Progenitor cell of endocrine pancreas (in vitro differentiated cells): ENCODE data around the gene NEB. TPM values are rescaled to one million over a fixed set of nuclear protein-coding genes. Genes with fewer than 3 reads are reported as not detected.

ENCODE experiments used
- DNase-seq: peaks from one replicate; pipeline ENCODE4 v3.0.0; 2021; ENCODE audit warnings: low spot score; ENCODE audit not compliant: unreplicated experiment
- H3K27ac Mint-ChIP-seq: 2 replicates; pipeline ENCODE4 v1.8.0; 2021; ENCODE audit warnings: mild to moderate bottlenecking, moderate library complexity, mixed read lengths
- H3K27me3 Mint-ChIP-seq: 2 replicates; pipeline ENCODE4 v1.8.0; 2021; ENCODE audit warnings: mixed read lengths
- H3K36me3 Mint-ChIP-seq: 2 replicates; pipeline ENCODE4 v1.8.0; 2022; ENCODE audit warnings: mixed read lengths; ENCODE audit not compliant: insufficient read depth
- H3K4me1 Mint-ChIP-seq: 2 replicates; pipeline ENCODE4 v1.8.0; 2021; ENCODE audit warnings: low read depth, mixed read lengths
- H3K4me3 Mint-ChIP-seq: 2 replicates; pipeline ENCODE4 v1.8.0; 2021; ENCODE audit warnings: low read depth, mild to moderate bottlenecking, moderate library complexity, mixed read lengths
- H3K9me3 Mint-ChIP-seq: 2 replicates; pipeline ENCODE4 v1.8.0; 2021; ENCODE audit warnings: low read depth, mixed read lengths
- CTCF ChIP-seq: fragments of 200-600 bp; sonication (generic); IDR thresholded peaks from one replicate; pipeline ENCODE4 v1.5.0; 2021; ENCODE audit warnings: antibody characterized with exemption, mild to moderate bottlenecking; ENCODE audit not compliant: unreplicated experiment
- total RNA-seq: library from RNA; stranded (reverse); gene quantifications from 2 replicates; pipeline ENCODE4 v1.2.1, GENCODE V29; 2021

Gene NEB
- total RNA-seq, 1 donor from 2014 or later, result 1.5 TPM

- Mint-ChIP-seq H3K27me3 (peaks cover 2% of the 10 kb centered on the region), H3K36me3 (no peaks in the 10 kb centered on the region), H3K27ac (no peak overlapping the region), H3K9me3 (no peaks in the 10 kb centered on the region), H3K4me3 (no peak overlapping the region), H3K4me1 (peaks cover 6% of the 10 kb centered on the region)
- no peak for DNase-seq
- TF ChIP-seq CTCF, result no peak
These were observed 164.1 kb downstream of the NEB start for GRCh38 chr2:151570191-151570590.

GRCh38 chr2:151569167-151569566, 165.1 kb downstream of the NEB start:
- no peaks in the 10 kb centered on the region for H3K9me3 Mint-ChIP-seq
- no peaks in the 10 kb centered on the region for H3K36me3 Mint-ChIP-seq
- H3K27me3 Mint-ChIP-seq, result peaks cover 2% of the 10 kb centered on the region
- DNase-seq, result no peak
- no peak overlapping the region for H3K4me3 Mint-ChIP-seq
- peaks cover 6% of the 10 kb centered on the region for H3K4me1 Mint-ChIP-seq
- no peak for TF ChIP-seq CTCF
- H3K27ac Mint-ChIP-seq, result no peak overlapping the region

GRCh38 chr2:151568501-151568900, 165.8 kb downstream of the NEB start:
- H3K9me3 Mint-ChIP-seq, result no peaks in the 10 kb centered on the region
- H3K4me1 Mint-ChIP-seq, result peaks cover 6% of the 10 kb centered on the region
- no peak overlapping the region for H3K27ac Mint-ChIP-seq
- H3K4me3 Mint-ChIP-seq, result no peak overlapping the region
- no peak for TF ChIP-seq CTCF
- no peaks in the 10 kb centered on the region for H3K36me3 Mint-ChIP-seq
- H3K27me3 Mint-ChIP-seq, result peaks cover 2% of the 10 kb centered on the region
- DNase-seq, result no peak

- no peak overlapping the region for H3K4me3 Mint-ChIP-seq
- H3K4me1 Mint-ChIP-seq, result peaks cover 6% of the 10 kb centered on the region
- no peaks in the 10 kb centered on the region for H3K9me3 Mint-ChIP-seq
- peaks cover 2% of the 10 kb centered on the region for H3K27me3 Mint-ChIP-seq
- DNase-seq, result no peak
- H3K36me3 Mint-ChIP-seq, result no peaks in the 10 kb centered on the region
- no peak for TF ChIP-seq CTCF
- H3K27ac Mint-ChIP-seq, result peak overlapping the region; percentile 4
These were observed 167.3 kb downstream of the NEB start for GRCh38 chr2:151567006-151567405.

GRCh38 chr2:151562398-151562797, 171.9 kb downstream of the NEB start:
- peaks cover 2% of the 10 kb centered on the region for H3K27me3 Mint-ChIP-seq
- no peak for TF ChIP-seq CTCF
- no peak overlapping the region for H3K4me3 Mint-ChIP-seq
- no peak overlapping the region for H3K27ac Mint-ChIP-seq
- peaks cover 5% of the 10 kb centered on the region for H3K4me1 Mint-ChIP-seq
- H3K9me3 Mint-ChIP-seq, result peaks cover 8% of the 10 kb centered on the region
- H3K36me3 Mint-ChIP-seq, result no peaks in the 10 kb centered on the region
- no peak for DNase-seq
